Heart right ventricle (tissue), 16 donors: ENCODE measurements around the gene FGF21. TPM values are rescaled to one million over a fixed set of nuclear protein-coding genes. Genes with fewer than 3 reads are reported as not detected.

Experiments used
- ATAC-seq, 8 donors: fragments of 200-7000 bp; cut with Tn5 transposase; one replicate each; pipeline ENCODE4 v1.9.1; 2020; ENCODE audit warnings: mild to moderate bottlenecking in 8 of 8, moderate library complexity in 8 of 8, moderate number of reproducible peaks in 1 of 8
- DNase-seq, 2 donors: peaks; one replicate each; pipeline ENCODE4 v3.0.0-alpha.2; 2020
- H3K27ac ChIP-seq, 10 donors: fragments of 200-600 bp; sonication (generic) in 2 of 10; one replicate each; pipeline versions ENCODE4 v1.5.0 to v1.8.0; 2020 to 2022; ENCODE audit warnings: mild to moderate bottlenecking in 3 of 10
- H3K27me3 ChIP-seq, 7 donors: fragments of 200-600 bp; one replicate each; pipeline ENCODE4 v1.8.0; 2021 to 2022; ENCODE audit warnings: mild to moderate bottlenecking in 2 of 7
- H3K36me3 ChIP-seq, 9 donors: fragments of 200-600 bp; sonication (generic) in 1 of 9; one replicate each; pipeline versions ENCODE4 v1.5.0 to v1.8.0; 2020 to 2022; ENCODE audit warnings: mild to moderate bottlenecking in 2 of 9
- H3K4me1 ChIP-seq, 9 donors: fragments of 200-600 bp; sonication (generic) in 1 of 9; one replicate each; pipeline versions ENCODE4 v1.5.0 to v1.8.0; 2020 to 2022; ENCODE audit warnings: mild to moderate bottlenecking in 4 of 9
- H3K4me3 ChIP-seq, 10 donors: fragments of 200-600 bp; sonication (generic) in 2 of 10; one replicate each; pipeline versions ENCODE4 v1.5.0 to v1.8.0; 2020 to 2022; ENCODE audit warnings: mild to moderate bottlenecking in 7 of 10, moderate library complexity in 2 of 10
- H3K9me3 ChIP-seq, 11 donors: fragments of 200-600 bp in 10 of 11; sonication (generic) in 2 of 11; one replicate each; pipeline versions ENCODE4 v1.5.0 to v1.8.0; 2013 to 2022; ENCODE audit warnings: mild to moderate bottlenecking in 2 of 11, control low read depth in 1 of 11, moderate library complexity in 1 of 11
- CTCF ChIP-seq, 9 donors: fragments of 200-600 bp; sonication (generic) in 2 of 9; IDR thresholded peaks; one replicate each; pipeline versions ENCODE4 v1.5.0 to v1.8.0; 2021 to 2022; ENCODE audit warnings: antibody characterized with exemption in 9 of 9, mild to moderate bottlenecking in 5 of 9, moderate library complexity in 1 of 9
- WGBS, 2 donors: extraction: QIAGEN DNeasy Blood & Tissue Kit; methylation state at CpG; one replicate each; pipeline ENCODE4 v1.1.7; 2013; ENCODE audit warnings: inconsistent platforms in 1 of 2; 5-methylcytosine and 5-hydroxymethylcytosine counted together
- intact Hi-C, 10 donors: fragments of 100-400 bp; cut with DNase I; formaldehyde crosslinking; loops; one replicate each; pipeline versions ENCODE4 v1.11.1 to v1.14.2; 2022
- polyA plus RNA-seq, 2 donors: library from polyadenylated mRNA; stranded (reverse); fragments of 200-250 nt; gene quantifications; one replicate each; pipeline ENCODE4 v1.2.3, GENCODE V29; 2013
- total RNA-seq, 10 donors: library from RNA; stranded (reverse); fragmentation: NEBNext Ultra II Directional in 3 of 10; extraction: Animal tissue kit (Norgen Biotek cat#: 25700) in 3 of 10; gene quantifications; one replicate each; pipeline versions ENCODE4 v1.2.1 to v1.2.4, GENCODE V29; 2021 to 2023
- donor health status: Arrhythmogenic right ventricular cardiomyopathy.
- donor health status: ischemic (EF 13 %, LVEDD 7.1; RV severe dilation, severe dysfunction).
- donor health status: healthy with polysubstance abuse.
- donor health status: DM: no; HTN: yes; CAD: no.
- donor health status: DM: no; HTN: no; CAD: no.
- donor health status: ischemic (EF 25% LVEDD 6.9; RV normal size, moderate dysfunction).
- donor health status: ischemic (EF 25% LVEDD 5.7; RV mildly dilated, moderate dysfunction).
- donor health status: healthy.
- donor health status: DM: yes; HTN: yes; CAD: no.
- donor health status: Ischemic cardiomyopathy.
- donor health status: ischemic (EF 35%, LVEDD 5.7; RV mildly dilated, moderate dysfunction).
- donor health status: nonischemic (EF 11% LVEDD 7.7; RV severe dilation, severe dysfunction).
- donor health status: DM: yes; HTN: yes; CAD: no.
- donor health status: PGD.
- donor health status: ischemic (EF 29% LVEDD 5.4; RV normal size, mild dysfunction).
- donor health status: nonischemic (EF 23%, LVEDD 6.1; RV moderate dilation, normal function).

Gene FGF21
- total and polyA plus RNA-seq, 12 donors = not detected

GRCh38 chr19:48735031-48735615, 20.2 kb upstream of the FGF21 start:
- TF ChIP-seq CTCF (IDR thresholded peaks at IDR 0.05) = no peak
- Histone ChIP-seq H3K36me3 (peaks cover 0 to 61% (median 5%) of the 10 kb centered on the region in 9 donors), H3K9me3 (no peaks in the 10 kb centered on the region), H3K27ac (no peak overlapping the region), H3K27me3 (peaks cover 0 to 12% (median 0%) of the 10 kb centered on the region in 7 donors), H3K4me1 (peaks cover 0 to 21% (median 14%) of the 10 kb centered on the region in 9 donors), H3K4me3 (no peak overlapping the region)
- ATAC-seq (no peak), DNase-seq (no peak)
- WGBS, 2 donors = 36 to 45% methylated on average over 38 of the region's 38 CpGs
- intact Hi-C loops = loop anchor here in 4 of 10 donors (10.0 kb wide), 2 partner anchors 60 to 90 kb away; partner anchors contain the start of genes NTN5 (in 3 of the 4) and CA11 (in 1 of the 4)

GRCh38 chr19:48737360-48737998, 17.8 kb upstream of the FGF21 start:
- H3K27me3 ChIP-seq = peaks cover 0 to 21% (median 0%) of the 10 kb centered on the region in 7 donors
- DNase-seq = no peak
- no peak for TF ChIP-seq CTCF (IDR thresholded peaks at IDR 0.05)
- intact Hi-C loops = loop anchor here in 4 of 10 donors (10.0 kb wide), 2 partner anchors 63 to 93 kb away; partner anchors contain the start of genes NTN5 (in 3 of the 4) and CA11 (in 1 of the 4)
- ATAC-seq = peak in 2 of 8 donors; percentile 2 to 5
- H3K27ac ChIP-seq = peak overlapping the region in 1 of 10 donors; percentile 48
- H3K4me3 ChIP-seq = peak overlapping the region in 6 of 10 donors; percentile 63 to 83 (median 71)
- 52 to 59% methylated on average over 22 of the region's 22 CpGs for WGBS, 2 donors
- H3K4me1 ChIP-seq = peaks cover 0 to 36% (median 19%) of the 10 kb centered on the region in 9 donors
- peaks cover 0 to 37% (median 5%) of the 10 kb centered on the region in 9 donors for H3K36me3 ChIP-seq
- H3K9me3 ChIP-seq = no peaks in the 10 kb centered on the region

GRCh38 chr19:48738557-48739403, 16.5 kb upstream of the FGF21 start:
- Histone ChIP-seq H3K36me3 (peaks cover 0 to 24% (median 0%) of the 10 kb centered on the region in 9 donors), H3K4me1 (peaks cover 0 to 36% (median 19%) of the 10 kb centered on the region in 9 donors), H3K27me3 (peaks cover 0 to 21% (median 0%) of the 10 kb centered on the region in 7 donors), H3K4me3 (peak overlapping the region; percentile 60 to 84 (median 71)), H3K27ac (peak overlapping the region; percentile 81 to 97 (median 94)), H3K9me3 (no peaks in the 10 kb centered on the region)
- DNase-seq (peak; percentile 95 to 97), ATAC-seq (peak; percentile 82 to 90 (median 86))
- intact Hi-C loops = loop anchor here in 5 of 10 donors (2.0 to 10.0 kb wide), 3 partner anchors 14 to 94 kb away; partner anchors contain the start of genes NTN5 (in 3 of the 5) and CA11 (in 1 of the 5)
- peak in 8 of 9 donors; percentile 12 to 73 (median 36) for TF ChIP-seq CTCF (IDR thresholded peaks at IDR 0.05)
- 1 to 2% methylated on average over 61 to 95 of the region's 96 CpGs for WGBS, 2 donors
